Measurements from ENCODE around the gene DEDD2.

DNA sequence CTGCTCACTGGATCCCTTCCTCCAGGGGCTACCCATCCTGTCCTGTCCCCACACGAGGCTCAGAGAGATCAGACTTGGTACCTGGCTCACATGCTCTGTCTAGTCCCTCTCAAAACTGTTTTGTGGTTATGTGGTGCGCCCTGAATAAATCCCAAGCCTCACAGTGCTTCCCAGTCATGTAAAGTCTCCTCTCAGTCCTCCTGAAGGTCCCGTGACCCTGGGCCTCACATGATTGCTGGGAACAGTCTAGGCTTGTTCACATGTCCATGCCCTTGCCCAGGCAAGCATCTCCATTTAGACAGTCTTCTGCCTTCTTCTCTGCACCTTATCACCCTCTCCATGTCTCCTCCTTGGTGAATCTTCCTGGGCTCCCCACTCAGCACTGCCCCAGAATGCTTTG lies 49.3 kb downstream of the DEDD2 start:
- TF ChIP-seq, protein P1, sequence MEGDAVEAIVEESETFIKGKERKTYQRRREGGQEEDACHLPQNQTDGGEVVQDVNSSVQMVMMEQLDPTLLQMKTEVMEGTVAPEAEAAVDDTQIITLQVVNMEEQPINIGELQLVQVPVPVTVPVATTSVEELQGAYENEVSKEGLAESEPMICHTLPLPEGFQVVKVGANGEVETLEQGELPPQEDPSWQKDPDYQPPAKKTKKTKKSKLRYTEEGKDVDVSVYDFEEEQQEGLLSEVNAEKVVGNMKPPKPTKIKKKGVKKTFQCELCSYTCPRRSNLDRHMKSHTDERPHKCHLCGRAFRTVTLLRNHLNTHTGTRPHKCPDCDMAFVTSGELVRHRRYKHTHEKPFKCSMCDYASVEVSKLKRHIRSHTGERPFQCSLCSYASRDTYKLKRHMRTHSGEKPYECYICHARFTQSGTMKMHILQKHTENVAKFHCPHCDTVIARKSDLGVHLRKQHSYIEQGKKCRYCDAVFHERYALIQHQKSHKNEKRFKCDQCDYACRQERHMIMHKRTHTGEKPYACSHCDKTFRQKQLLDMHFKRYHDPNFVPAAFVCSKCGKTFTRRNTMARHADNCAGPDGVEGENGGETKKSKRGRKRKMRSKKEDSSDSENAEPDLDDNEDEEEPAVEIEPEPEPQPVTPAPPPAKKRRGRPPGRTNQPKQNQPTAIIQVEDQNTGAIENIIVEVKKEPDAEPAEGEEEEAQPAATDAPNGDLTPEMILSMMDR (IDR thresholded peaks at IDR 0.05; ENCODE audit: borderline replicate concordance, extremely low read depth, low read length, poor library complexity, severe bottlenecking), result no peak
- no peak for TF ChIP-seq EZH2 (IDR thresholded peaks at IDR 0.05; ENCODE audit: borderline replicate concordance, low read depth, low read length, severe bottlenecking)

Data from DND-41 (cell line).